A172 (cell line): ENCODE data around the gene SLX9. TPM values are rescaled to one million over a fixed set of nuclear protein-coding genes. Genes with fewer than 3 reads are reported as not detected.
A peak's percentile ranks its signal among the peaks of the same experiment; 100 is the strongest.
"Not testable (repeated sequence)": the region's sequence is repeated elsewhere in the genome, so short reads cannot be mapped to it uniquely, and the experiment has no call there.

Experiments used
- DNase-seq: peaks from one replicate; pipeline ENCODE4 v3.0.0-alpha.2; 2015; ENCODE audit warnings: low spot score
- total RNA-seq: library from RNA; depleted of rRNA; stranded (reverse); fragments of >200 nt; shearing (Covaris generic); gene quantifications from 2 replicates; pipeline ENCODE4 v1.2.3, GENCODE V29; 2014; rRNA removed

Gene SLX9
- total RNA-seq, 1 experiment from 2014 or later: 42.6 TPM

DNA sequence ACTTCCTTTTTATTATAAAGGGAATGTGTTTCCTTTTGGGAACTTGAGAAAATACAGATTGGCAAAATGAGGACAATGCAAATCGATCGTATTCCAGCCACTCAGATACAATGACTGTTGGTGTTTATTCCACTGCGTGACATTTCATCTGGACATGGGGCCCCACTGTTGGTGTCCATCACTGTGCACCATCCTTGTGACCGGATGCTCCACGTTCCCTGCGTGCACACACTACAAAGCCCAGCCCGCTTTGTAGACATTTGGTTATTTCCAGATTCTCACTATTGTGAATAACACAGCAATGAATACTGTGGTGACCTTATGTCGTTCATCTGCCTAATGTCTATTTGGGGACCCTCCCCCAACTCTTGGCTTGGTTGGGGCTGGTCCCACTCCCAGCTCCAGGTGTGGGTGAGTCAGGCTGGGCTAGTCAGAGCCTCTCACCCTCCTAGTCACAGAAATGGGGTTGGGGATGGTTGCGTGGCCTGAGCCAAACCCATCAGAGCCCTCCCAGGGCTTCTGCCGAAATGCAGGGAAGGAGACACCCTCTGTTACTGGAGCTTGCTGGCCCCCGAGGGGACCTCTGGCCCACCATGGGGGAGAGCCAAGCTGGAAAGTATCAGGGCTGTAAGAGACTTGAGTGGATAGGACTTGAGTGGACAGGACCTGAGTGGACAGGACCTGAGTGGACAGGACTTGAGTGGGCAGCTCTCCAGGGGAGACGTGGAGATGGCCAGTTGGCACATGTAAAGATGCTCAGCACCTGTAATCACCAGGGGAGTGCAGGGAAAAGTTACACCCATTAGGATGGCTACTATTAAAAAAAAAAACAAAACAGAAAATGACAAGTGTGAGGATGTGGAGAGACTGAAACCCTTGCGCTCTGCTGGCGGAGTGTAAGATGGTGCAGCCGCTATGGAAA lies 77.5 kb downstream of the SLX9 start:
- peak; percentile 34 for DNase-seq

DNA sequence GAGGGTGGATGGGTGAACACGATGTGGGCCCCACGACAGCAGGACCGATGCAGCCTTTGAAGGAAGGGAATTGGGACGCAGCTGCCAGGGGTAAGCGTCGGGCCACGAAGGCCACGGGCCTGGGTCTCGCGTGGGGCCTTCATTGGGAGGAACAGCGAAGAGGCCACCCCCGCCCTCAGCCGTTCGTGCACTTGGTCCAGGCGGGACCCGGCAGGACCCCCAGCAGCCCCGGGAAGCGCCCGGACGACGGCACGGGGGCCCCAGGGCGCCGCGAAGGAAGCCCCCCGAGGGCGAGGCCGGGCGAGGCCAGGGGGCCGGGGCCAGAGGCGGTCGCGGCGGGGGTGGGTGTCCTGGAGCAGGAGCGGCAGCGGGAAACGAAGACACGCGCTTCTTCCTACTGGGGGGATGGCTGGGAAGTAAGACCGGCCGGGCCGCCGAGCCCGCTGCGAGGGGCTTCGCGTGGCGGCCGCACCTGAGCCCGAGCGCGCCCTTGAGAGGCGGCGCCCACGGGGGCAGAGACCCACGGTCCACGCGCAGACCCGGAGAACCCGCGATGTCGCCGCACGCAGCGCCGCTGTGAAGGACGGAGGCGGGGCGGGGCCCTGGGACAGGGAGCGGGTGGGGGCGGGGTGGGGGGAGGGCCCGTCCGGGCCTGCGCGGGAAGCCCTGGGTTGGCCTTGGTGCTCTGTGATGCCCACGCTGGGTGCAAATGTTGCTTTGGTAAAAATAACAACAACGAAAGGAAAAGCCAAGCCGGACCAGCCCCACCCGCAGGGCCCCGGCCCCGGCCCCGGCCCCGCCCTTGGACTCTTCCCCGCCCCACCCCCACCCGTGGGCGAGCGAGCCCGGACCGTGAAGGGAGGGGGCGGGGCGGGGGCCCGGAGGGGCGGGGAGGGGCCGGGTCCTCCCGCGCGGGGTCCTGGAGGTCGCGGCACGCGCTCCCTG lies 78.6 kb downstream of the SLX9 start:
- no peak for DNase-seq

DNA sequence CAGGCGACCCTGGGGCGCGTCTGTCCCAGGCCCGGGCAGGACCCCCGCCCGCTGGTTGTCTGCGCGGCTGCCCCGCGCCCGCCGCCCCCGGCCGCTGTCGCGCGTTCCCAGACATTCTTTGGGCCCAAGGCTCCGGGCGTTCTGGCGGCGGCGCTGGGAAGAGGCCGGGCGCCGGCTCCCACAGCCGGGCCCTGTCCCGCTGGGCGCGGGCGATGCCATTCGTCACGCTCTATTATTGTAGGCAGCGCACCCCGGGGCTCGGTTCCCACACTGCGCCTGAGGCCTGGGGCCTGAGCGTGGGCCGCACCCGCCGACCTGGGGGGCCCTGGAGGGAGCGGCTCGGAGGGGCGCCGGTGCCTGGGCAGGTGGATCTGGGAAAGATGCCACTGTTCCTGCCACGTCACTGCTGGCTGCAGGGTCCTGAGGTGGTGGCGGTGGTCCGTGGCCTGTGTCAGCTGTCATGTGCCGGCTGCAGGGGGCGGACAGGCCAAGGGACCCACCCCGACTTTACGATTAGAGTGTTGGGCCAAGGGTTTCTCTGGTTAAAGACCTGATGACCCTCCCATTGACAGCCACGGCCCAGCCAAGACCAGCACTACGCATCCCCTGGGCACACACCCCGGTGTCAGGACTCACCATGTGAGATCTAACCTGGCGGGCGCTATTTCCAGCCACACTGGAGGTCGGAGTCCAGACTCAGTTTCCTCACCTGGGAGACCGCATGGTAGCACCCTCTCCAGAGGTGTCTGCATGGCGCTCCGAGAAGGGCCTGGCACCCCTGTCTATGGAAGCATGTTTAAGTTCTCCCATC lies 79.5 kb downstream of the SLX9 start:
- DNase-seq: no peak

DNA sequence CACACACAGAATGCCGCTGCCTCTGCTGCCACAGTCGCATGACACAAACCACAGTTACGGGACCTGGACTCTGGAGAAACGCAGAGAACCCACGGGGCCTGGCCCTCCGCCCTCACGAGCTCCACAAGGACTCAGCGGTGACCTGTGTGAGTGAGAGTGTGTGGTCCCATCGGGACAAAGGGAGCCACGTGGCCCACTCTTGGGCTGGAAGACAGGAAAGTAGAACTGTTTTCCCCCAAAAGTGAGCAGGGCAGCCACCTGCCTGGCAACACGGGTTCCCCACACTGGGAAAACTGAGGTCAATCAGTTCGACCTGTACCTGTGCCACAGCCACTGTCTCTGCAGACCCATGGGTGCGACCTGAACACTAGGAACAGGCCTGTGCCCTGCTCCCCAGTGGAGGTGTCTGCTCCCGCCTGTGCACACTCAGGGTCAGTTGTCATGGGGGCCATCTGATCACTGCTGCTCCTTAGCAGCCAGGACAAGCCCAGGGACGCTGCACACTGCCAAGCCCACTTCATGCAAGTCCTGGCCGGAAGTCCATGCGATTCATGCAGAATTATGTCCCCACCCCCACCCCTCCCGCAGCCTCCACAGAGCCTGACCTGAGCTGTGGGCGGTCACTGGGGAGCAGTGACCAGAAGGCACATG lies 80.2 kb downstream of the SLX9 start:
- DNase-seq: no peak

DNA sequence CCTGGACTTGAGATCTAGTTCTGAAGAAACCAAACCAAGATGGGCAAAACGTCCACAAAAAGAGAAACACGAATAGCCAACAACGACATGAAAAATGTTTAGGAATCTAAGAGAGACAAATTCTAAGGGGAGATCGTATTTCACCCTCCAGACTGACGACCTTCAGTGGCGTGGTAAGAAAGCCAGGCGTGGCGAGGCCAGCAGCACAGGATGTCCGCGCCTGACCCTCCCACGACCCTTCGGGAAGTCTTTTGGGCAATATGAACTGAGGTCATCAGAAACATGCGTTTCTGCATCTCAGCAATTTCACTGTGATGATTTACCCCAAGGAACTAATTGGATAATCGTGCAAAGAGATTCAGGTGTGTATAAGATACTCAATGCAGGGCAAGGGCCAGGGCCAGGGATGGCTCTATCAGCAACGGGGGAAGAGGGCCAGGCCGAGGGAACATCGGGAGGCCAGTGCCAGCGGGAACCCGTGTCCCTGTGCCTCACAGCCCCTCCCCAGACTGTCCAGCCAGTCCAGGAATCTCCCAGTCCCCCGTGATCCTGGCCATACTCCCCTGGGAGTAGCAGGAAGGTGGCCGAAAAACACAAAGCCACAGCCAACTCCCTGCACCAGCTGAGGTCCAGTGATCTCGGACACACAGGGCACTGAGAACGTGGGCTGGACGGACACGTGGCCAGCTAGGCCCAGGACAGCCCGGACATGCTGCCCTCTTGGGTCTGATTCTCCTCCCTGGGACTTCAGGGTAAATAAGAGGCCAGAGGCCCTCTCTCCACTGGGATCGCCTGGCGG lies 81.0 kb downstream of the SLX9 start:
- no peak for DNase-seq

DNA sequence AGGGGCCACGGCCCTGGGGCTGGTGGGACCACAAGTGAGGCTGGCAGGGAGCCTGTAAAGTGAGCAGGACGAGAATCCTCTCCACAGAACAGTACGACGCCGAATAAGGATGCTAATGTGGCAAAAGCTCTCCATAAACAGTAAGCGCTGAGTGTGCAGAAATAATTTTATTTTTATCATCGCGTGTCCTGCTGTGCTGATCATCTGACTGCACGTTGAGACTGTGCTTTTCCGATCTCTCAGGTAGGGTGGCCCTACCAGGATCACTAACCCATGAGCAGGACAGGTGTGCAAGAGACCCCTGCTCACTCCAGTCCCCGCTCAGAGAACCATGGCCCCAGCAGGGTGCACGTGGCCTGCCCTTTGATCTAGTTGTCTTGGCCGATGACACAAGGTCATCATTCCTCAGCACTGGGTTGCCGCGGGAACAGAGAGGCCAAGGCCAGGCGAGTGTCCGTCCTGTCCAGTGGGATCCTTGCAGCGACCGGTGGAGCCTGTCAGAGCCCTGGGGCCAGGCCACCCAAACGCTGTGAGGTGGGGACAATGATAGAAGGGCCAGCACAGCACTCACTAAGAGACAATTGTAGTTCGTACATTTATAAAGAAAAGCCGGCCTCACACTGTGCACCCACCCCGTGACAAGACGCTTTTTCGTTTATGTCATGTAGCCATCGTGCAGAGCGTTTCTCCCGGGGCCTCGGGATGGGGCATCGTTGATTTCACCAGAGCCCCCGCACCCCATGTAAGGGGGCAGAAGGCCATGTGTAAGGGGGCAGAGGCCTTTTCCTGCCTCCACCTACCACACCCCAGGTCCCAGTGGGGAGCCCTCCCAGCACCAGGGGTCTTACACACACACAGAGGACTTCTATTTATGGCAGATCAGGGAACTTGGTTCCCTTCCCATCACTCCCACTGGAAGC lies 81.9 kb downstream of the SLX9 start:
- DNase-seq: no peak

DNA sequence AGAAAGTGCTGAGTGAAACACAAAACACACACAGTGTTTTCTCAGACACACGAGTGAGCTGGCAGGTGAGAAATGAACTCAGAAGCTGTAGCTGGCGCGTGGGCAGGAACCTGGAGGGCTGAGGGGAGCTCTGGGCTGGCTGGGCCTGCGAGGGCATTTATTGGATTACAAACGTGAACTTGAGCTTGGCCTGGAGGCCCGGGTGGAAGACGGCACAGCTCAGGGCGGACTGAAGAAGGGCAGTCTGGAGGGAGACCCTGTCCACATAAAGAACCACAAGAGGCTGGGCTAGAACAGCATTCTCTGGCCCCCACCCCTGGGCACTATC lies 82.5 kb downstream of the SLX9 start:
- no peak for DNase-seq

DNA sequence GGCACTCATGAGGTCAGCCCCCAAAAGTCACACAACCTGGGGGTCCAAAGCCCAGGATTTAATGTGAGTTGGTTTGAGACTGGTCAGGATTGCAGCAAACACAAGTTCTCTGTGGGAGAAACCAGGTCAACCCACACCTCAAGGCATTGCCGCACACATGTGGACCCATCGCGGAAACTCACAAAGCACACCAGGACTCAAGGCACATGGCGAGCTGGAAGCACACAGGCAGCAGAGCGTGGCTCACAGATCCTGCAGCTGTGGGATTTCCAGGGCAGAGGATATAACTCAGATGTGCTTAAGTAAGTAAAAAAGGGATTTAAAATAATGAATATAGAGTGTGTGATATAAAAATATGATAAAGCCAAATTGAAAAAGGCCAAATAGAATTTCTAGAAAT lies 82.9 kb downstream of the SLX9 start:
- no peak for DNase-seq

DNA sequence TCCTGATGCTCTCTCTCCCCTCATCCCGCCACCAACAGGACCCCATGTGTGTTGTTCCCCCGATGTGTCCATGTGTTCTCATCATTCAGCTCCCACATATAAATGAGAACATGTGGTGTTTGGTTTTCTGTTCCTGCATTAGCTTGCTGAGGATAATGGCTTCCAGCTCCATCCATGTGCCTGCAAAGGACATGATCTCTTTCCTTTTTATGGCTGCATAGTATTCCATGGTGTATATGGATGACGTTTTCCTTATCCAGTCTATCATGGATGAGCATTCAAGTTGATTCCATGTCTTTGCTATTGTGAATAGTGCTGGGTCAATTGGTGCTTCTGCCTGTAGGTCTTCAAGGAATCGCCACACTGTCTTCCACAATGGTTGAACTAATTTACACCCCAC lies 84.7 kb downstream of the SLX9 start:
- not testable (repeated sequence) for DNase-seq

DNA sequence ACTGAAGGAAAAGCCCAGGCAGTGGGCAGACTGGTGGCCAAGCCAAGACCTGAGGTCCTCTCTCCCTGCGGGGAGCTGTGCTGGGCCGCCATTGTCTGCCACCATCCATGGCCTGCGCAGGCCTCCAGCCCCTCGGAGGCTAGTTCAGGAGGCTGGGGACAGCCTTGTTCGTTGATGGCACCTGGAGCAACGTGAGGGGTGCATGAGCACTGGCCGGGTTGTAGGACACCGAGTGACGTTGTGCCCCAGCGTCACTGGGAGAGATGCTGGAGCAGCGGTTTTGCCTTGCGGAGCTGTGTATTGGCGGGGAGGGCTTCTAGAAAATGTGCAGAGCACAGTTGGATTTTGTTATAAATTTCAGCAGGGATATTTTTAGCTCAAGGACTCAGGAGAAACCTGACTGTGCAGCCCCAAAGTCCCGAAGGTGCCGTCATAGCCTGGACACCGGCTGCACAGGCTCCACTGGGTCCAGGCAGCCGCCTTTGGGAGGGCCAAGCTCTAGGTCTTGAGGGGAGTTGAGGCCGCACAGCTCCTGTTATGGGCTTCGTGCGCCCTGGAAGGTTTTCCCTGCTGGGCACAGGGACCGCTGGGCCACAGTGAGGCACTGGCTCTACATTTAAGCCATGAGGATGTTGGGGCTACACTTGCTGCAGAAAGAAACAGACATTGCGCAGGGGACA lies 86.4 kb downstream of the SLX9 start:
- DNase-seq: no peak

Other genes with a start within 250 kb of the SLX9 start
- not detected in 2 replicates for gene KRTAP10-12, start 242.9 kb upstream of the SLX9 start, total RNA-seq
- 0.17 TPM in 1 of 2 replicates, not detected in the other for gene TSPEAR, start 228.5 kb upstream of the SLX9 start, total RNA-seq
- gene UBE2G2, start 138.2 kb upstream of the SLX9 start, total RNA-seq: 53.1 and 68.3 TPM in 2 replicates
- 118 and 140 TPM in 2 replicates for gene SUMO3, start 122.0 kb upstream of the SLX9 start, total RNA-seq
- gene PTTG1IP, start 66.3 kb upstream of the SLX9 start, total RNA-seq: 637 and 713 TPM in 2 replicates
- 0.19 and 1.2 TPM in 2 replicates for gene ITGB2, start 19.1 kb upstream of the SLX9 start, total RNA-seq
- 13.3 and 15.7 TPM in 2 replicates for gene ADARB1, start 134.6 kb downstream of the SLX9 start, total RNA-seq